ENCODE data around the gene CLOCK.

Gene CLOCK

GRCh38 chr4:55437356-55437796, 109.3 kb downstream of the CLOCK start:
- Histone ChIP-seq H3K27ac (ENCODE audit: low read depth, low read length) (no peak overlapping the region), H3K79me2 (ENCODE audit: control insufficient read depth, low read length) (no peaks in the 10 kb centered on the region), H3K4me1 (ENCODE audit: control insufficient read depth, low read length) (no peaks in the 10 kb centered on the region), H3K9me2 (replicated peaks; ENCODE audit: control insufficient read depth, low read length) (no peaks in the 10 kb centered on the region), H3K4me2 (ENCODE audit: low read length) (no peak overlapping the region), H3F3A (ENCODE audit: control insufficient read depth, insufficient read depth) (no peaks in the 10 kb centered on the region; the same call in 1 of the 2 replicates), H3K27me3 (ENCODE audit: control insufficient read depth, low read length) (no peaks in the 10 kb centered on the region), H3K4me3 (ENCODE audit: low read length) (no peak overlapping the region), H3K36me3 (ENCODE audit: control insufficient read depth, low read length) (peaks cover 33% of the 10 kb centered on the region), H4K20me1 (ENCODE audit: control insufficient read depth, insufficient read depth, low read depth, low read length) (no peaks in the 10 kb centered on the region), H3K9me3 (ENCODE audit: control insufficient read depth, insufficient read depth, low read length) (no peaks in the 10 kb centered on the region)
- TF ChIP-seq EZH2phosphoT487 (IDR thresholded peaks at IDR 0.05; ENCODE audit: borderline replicate concordance, low read length) (no peak), CTCF (IDR thresholded peaks at IDR 0.05; ENCODE audit: low read depth, low read length, poor library complexity, severe bottlenecking) (no peak)

- no peaks in the 10 kb centered on the region for H4K20me1 ChIP-seq (ENCODE audit: control insufficient read depth, insufficient read depth, low read depth, low read length)
- no peaks in the 10 kb centered on the region for H3K9me2 ChIP-seq (replicated peaks; ENCODE audit: control insufficient read depth, low read length)
- no peak for TF ChIP-seq CTCF (IDR thresholded peaks at IDR 0.05; ENCODE audit: low read depth, low read length, poor library complexity, severe bottlenecking)
- TF ChIP-seq EZH2phosphoT487 (IDR thresholded peaks at IDR 0.05; ENCODE audit: borderline replicate concordance, low read length) = no peak
- H3K36me3 ChIP-seq (ENCODE audit: control insufficient read depth, low read length) = peaks cover 47% of the 10 kb centered on the region
- no peak overlapping the region for H3K4me2 ChIP-seq (ENCODE audit: low read length)
- no peaks in the 10 kb centered on the region for H3K27me3 ChIP-seq (ENCODE audit: control insufficient read depth, low read length)
- no peaks in the 10 kb centered on the region for H3K9me3 ChIP-seq (ENCODE audit: control insufficient read depth, insufficient read depth, low read length)
- H3K4me1 ChIP-seq (ENCODE audit: control insufficient read depth, low read length) = no peaks in the 10 kb centered on the region
- no peak overlapping the region for H3K27ac ChIP-seq (ENCODE audit: low read depth, low read length)
- no peaks in the 10 kb centered on the region; the same call in 1 of the 2 replicates for H3F3A ChIP-seq (ENCODE audit: control insufficient read depth, insufficient read depth)
- H3K4me3 ChIP-seq (ENCODE audit: low read length) = no peak overlapping the region
- no peaks in the 10 kb centered on the region for H3K79me2 ChIP-seq (ENCODE audit: control insufficient read depth, low read length)
These were observed 111.4 kb downstream of the CLOCK start for GRCh38 chr4:55435141-55435841.

GRCh38 chr4:55431710-55432336, 114.9 kb downstream of the CLOCK start:
- no peak overlapping the region for H3K4me3 ChIP-seq (ENCODE audit: low read length)
- TF ChIP-seq EZH2phosphoT487 (IDR thresholded peaks at IDR 0.05; ENCODE audit: borderline replicate concordance, low read length) (no peak), CTCF (IDR thresholded peaks at IDR 0.05; ENCODE audit: low read depth, low read length, poor library complexity, severe bottlenecking) (no peak)
- no peaks in the 10 kb centered on the region for H3K4me1 ChIP-seq (ENCODE audit: control insufficient read depth, low read length)
- peaks cover 4% of the 10 kb centered on the region; the same call in 1 of the 2 replicates for H3F3A ChIP-seq (ENCODE audit: control insufficient read depth, insufficient read depth)
- no peaks in the 10 kb centered on the region for H3K27me3 ChIP-seq (ENCODE audit: control insufficient read depth, low read length)
- no peak overlapping the region for H3K27ac ChIP-seq (ENCODE audit: low read depth, low read length)
- no peaks in the 10 kb centered on the region for H4K20me1 ChIP-seq (ENCODE audit: control insufficient read depth, insufficient read depth, low read depth, low read length)
- H3K9me3 ChIP-seq (ENCODE audit: control insufficient read depth, insufficient read depth, low read length) = no peaks in the 10 kb centered on the region
- no peak overlapping the region for H3K4me2 ChIP-seq (ENCODE audit: low read length)
- H3K9me2 ChIP-seq (replicated peaks; ENCODE audit: control insufficient read depth, low read length) = no peaks in the 10 kb centered on the region
- H3K36me3 ChIP-seq (ENCODE audit: control insufficient read depth, low read length) = peaks cover 74% of the 10 kb centered on the region
- H3K79me2 ChIP-seq (ENCODE audit: control insufficient read depth, low read length) = no peaks in the 10 kb centered on the region

All from DOHH2 (cell line).